Activated T-cell treated with anti-CD3 and anti-CD28 coated beads, Interleukin-2, amount 50 U/mL, for 4 hours (primary cell): ENCODE results near the gene COL23A1. TPM values are rescaled to one million over a fixed set of nuclear protein-coding genes. Genes with fewer than 3 reads are reported as not detected.

ENCODE experiments used
- ATAC-seq, 2 donors: fragments of 200-7000 bp; cut with Tn5 transposase; one replicate each; pipeline ENCODE4 v1.10.0; 2021
- DNase-seq: peaks from one replicate; pipeline ENCODE4 v3.0.0-alpha.2; 2020
- H3K27me3 Mint-ChIP-seq: one replicate; pipeline ENCODE4 v1.8.0; 2021; ENCODE audit warnings: low read depth, mixed read lengths
- H3K36me3 Mint-ChIP-seq: one replicate; pipeline ENCODE4 v1.8.0; 2022; ENCODE audit warnings: mixed read lengths; ENCODE audit not compliant: insufficient read depth
- H3K4me1 Mint-ChIP-seq: one replicate; pipeline ENCODE4 v1.8.0; 2021; ENCODE audit warnings: low read depth, mixed read lengths
- H3K4me3 Mint-ChIP-seq: one replicate; pipeline ENCODE4 v1.8.0; 2021; ENCODE audit warnings: mild to moderate bottlenecking, moderate library complexity, mixed read lengths
- H3K9me3 Mint-ChIP-seq: one replicate; pipeline ENCODE4 v1.8.0; 2021; ENCODE audit warnings: mixed read lengths
- total RNA-seq, 3 donors: library from RNA; stranded (reverse); gene quantifications; one replicate each; pipeline ENCODE4 v1.2.1, GENCODE V29; 2021

The COL23A1 gene
- total RNA-seq, 3 donors from 2014 or later = not detected

DNA sequence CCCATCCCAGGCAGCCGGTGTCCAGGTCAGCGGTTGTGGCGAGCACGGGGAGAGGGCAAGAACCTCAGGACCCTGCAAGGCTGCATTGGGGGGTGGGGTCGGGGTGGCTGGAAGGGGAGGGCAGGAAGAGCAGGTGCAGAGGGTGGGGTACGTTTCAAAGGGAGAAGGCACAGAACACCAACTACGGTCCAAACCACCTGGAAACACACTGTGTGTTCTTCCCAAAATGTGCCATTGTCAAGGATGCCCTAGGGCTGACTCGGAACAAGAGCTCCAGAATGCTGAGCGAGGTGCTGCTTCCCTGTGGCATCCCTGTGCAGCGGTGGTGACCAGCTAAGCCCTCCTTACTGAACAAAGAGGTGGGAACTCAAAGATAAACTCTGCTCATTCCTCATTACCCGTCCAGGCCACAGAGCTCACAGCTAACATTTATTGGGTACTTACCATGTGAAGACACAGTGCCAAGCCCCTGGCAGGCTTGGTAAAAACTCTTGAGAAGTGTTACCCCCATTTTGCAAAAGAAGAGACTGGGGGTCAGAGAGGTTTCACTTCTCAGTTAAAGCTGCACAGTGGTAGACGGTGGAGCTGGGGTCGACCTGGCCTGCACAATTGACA lies 153.8 kb downstream of the COL23A1 start:
- no peaks in the 10 kb centered on the region for H3K27me3 Mint-ChIP-seq

DNA sequence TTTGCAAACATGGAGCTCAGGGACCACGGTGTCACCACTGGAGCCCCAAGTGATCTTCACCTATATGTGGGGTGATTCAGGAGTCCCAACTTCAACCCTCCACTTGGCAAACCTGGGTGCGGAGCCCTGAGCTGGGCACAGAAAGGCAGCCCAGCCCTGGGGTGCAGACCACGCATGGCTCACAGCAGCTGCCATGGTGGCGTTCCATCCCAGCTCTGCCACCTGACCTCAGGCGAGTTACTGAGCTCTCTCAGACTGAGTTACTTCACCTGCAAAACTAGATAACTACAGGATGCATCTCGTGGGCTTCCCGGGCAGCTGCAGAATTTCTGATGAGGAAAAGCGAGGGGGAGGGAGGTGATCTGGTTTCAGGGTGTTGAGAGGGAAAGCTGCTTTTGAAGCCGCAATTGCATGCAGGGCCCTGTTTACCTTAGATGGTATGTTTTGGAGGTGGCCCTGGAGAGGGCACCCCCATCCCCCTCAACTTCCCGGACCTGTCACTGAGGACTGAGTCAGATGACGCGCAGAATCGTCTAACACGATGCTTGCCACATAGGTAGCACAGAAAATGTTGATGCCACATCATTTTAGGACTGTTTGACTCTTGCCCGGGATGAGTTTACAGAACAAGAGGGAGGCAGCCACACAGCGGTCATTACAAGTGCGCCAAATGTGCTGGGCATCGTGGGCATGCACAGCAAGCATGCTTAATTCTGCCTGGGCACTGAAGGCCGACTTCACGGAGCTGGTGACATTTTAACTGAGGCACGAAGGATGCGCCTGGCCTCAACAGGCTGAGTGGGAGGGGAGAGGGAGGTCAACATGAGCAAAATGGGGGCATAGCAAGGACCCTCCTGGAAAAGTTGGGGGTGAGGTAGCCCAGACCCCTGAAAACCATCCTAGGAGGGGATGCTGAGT lies 154.6 kb downstream of the COL23A1 start:
- H3K9me3 Mint-ChIP-seq = no peaks in the 10 kb centered on the region
- ATAC-seq (no peak), DNase-seq (no peak)
- no peaks in the 10 kb centered on the region for H3K36me3 Mint-ChIP-seq
- no peaks in the 10 kb centered on the region for H3K4me1 Mint-ChIP-seq
- no peaks in the 10 kb centered on the region for H3K27me3 Mint-ChIP-seq
- H3K4me3 Mint-ChIP-seq = no peak overlapping the region

More for the DNA sequence above, 153.8 kb downstream of the COL23A1 start:
- H3K9me3 Mint-ChIP-seq = no peaks in the 10 kb centered on the region
- no peaks in the 10 kb centered on the region for H3K4me1 Mint-ChIP-seq
- H3K4me3 Mint-ChIP-seq = no peak overlapping the region
- no peaks in the 10 kb centered on the region for H3K36me3 Mint-ChIP-seq
- DNase-seq (no peak), ATAC-seq (no peak)

DNA sequence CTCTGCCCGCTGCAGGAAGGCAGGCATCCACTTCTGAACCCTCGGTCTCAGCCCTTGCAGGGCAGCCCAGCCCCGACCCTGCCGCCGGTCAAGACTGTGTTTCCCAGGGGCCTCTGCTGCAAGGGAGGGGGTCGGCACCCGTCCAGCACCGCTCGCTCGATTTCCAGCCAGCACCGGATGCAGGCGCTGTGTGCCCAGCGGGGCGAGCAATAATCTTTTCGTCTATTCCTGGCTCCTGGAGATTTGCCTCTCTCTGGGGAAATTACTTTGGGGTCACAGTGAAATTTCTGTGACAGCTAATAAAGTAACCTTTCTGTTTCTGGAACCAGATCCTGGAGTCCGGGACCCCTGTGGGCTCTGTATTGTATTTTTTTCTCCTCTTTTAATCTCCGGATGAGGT lies 155.3 kb downstream of the COL23A1 start:
- H3K36me3 Mint-ChIP-seq = no peaks in the 10 kb centered on the region
- no peak overlapping the region for H3K4me3 Mint-ChIP-seq
- ATAC-seq (no peak), DNase-seq (no peak)
- no peaks in the 10 kb centered on the region for H3K4me1 Mint-ChIP-seq
- H3K9me3 Mint-ChIP-seq = no peaks in the 10 kb centered on the region
- no peaks in the 10 kb centered on the region for H3K27me3 Mint-ChIP-seq

DNA sequence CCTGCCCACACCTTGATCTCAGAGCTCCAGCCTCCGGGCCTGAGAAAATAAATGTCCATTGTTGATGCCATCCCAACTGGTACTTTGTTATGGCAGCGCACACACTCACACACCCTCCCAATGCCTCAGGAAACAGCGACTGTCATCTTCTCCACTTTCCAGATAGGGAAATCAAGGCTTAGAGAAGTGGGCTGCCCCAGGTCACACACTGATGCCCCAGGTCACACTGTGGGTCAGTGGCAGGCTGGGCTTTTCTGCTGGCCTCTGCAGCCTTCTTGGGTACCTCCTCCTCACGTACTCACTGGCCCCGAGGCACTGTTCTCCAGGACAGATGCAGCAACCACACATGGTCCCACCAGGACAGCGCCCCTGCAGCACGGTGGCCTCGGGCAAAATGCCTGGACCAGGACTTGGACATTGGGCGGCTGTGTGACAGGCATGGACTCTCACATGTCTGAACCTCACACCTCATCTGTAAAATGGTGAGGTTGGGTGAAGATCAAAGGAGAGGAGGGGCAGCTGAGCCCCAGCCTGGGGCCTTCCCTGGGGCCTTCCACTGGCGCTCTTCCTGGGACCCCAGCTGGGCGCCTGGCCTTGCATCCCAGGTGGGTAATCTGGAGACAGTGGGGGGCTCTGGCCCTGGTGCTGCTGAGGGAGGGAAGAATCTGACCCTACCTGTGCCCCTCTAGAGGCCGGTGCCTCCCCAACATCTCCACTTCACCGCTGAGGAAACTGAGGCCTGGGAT lies 156.0 kb downstream of the COL23A1 start:
- no peaks in the 10 kb centered on the region for H3K4me1 Mint-ChIP-seq
- no peaks in the 10 kb centered on the region for H3K9me3 Mint-ChIP-seq
- H3K27me3 Mint-ChIP-seq = no peaks in the 10 kb centered on the region
- ATAC-seq = no peak
- no peak overlapping the region for H3K4me3 Mint-ChIP-seq
- H3K36me3 Mint-ChIP-seq = no peaks in the 10 kb centered on the region
- DNase-seq = no peak

DNA sequence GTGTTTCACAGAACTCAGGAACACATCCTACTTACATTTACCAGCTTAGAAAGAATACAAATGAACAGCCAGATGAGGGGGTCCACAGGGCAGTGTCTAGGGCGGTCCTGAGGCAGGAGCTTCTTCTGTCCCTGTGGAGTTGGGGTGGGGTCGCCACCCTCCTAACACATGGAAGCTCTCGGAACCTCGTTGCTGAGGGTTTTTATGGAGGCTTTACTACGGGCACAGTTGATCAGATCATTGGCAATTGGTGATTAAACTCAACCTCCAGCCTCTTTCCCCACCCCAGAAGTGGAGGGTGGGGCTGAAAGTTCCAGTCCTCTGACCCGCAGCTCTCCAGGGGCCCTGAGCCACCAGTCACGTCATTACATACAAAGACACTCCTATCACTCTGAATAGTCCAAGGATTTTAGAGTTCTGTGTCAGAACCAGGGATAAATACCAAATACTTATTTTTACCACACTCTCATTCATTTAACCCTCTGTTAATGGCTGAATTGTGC lies 156.9 kb downstream of the COL23A1 start:
- no peaks in the 10 kb centered on the region for H3K9me3 Mint-ChIP-seq
- no peak overlapping the region for H3K4me3 Mint-ChIP-seq
- ATAC-seq (no peak), DNase-seq (no peak)
- H3K36me3 Mint-ChIP-seq = no peaks in the 10 kb centered on the region
- no peaks in the 10 kb centered on the region for H3K27me3 Mint-ChIP-seq
- no peaks in the 10 kb centered on the region for H3K4me1 Mint-ChIP-seq

DNA sequence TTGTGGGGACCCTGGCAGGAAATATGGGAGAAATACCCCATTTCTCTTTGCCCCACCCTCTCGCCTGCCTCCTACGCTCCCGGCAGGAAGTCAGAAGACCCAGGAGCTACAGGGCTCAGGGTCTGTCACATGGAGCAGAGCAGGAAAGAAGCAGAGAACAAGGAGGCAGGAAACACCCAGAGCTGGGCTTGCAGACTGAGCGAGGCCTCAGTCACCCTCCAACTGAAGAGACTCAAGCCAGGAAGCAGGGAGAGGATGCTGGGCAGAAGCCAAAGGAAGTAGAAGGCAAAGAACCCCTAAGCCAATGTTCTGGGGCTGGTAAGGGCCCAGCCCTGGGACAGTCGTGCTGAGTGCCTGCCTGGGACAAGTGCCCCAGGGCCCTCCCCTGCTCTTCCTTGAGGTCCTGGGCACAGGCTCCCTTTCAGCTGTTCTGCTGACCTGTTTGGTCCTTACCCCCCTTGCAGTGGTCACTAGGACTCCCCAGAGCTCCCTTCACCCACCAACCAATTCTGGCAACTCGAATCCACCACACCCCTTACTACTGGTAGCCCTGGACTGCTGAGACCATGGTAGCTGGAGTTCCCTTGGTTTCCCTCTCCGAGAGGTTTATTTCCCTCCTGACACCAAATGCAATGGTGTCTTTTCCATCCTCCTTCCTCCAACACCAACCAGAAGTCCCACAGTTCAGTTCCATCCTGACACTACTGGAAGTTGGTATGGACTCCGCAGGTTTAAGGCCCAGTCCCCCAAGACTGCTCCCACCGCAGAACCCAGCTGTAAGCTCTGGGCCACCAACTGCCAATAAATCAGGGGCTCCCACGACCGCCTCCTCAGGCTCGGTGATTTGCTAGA lies 157.5 kb downstream of the COL23A1 start:
- H3K36me3 Mint-ChIP-seq = no peaks in the 10 kb centered on the region
- no peaks in the 10 kb centered on the region for H3K9me3 Mint-ChIP-seq
- ATAC-seq (no peak), DNase-seq (no peak)
- no peaks in the 10 kb centered on the region for H3K27me3 Mint-ChIP-seq
- H3K4me1 Mint-ChIP-seq = no peaks in the 10 kb centered on the region
- H3K4me3 Mint-ChIP-seq = no peak overlapping the region

DNA sequence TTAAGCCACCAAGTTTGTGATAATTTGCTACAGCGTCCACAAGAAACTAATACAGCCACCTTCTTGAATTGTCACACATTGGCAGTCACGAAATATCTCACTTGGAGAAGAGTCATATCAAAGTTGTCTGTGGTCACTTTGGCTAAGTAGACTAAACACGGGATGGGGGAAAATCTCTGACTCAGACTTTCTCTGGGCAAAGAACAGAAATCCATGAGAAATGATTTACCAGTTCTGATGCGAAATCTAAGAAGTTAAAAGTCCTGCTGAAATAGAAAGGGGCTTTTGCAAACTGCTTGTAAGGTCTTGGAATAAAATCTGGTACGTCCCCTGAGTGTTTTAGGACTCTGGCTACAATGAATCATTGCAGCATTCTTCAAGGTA lies 158.4 kb downstream of the COL23A1 start:
- no peak overlapping the region for H3K4me3 Mint-ChIP-seq
- peaks cover 1% of the 10 kb centered on the region for H3K27me3 Mint-ChIP-seq
- H3K9me3 Mint-ChIP-seq = no peaks in the 10 kb centered on the region
- no peak for ATAC-seq
- no peaks in the 10 kb centered on the region for H3K4me1 Mint-ChIP-seq
- no peaks in the 10 kb centered on the region for H3K36me3 Mint-ChIP-seq
- DNase-seq = no peak

DNA sequence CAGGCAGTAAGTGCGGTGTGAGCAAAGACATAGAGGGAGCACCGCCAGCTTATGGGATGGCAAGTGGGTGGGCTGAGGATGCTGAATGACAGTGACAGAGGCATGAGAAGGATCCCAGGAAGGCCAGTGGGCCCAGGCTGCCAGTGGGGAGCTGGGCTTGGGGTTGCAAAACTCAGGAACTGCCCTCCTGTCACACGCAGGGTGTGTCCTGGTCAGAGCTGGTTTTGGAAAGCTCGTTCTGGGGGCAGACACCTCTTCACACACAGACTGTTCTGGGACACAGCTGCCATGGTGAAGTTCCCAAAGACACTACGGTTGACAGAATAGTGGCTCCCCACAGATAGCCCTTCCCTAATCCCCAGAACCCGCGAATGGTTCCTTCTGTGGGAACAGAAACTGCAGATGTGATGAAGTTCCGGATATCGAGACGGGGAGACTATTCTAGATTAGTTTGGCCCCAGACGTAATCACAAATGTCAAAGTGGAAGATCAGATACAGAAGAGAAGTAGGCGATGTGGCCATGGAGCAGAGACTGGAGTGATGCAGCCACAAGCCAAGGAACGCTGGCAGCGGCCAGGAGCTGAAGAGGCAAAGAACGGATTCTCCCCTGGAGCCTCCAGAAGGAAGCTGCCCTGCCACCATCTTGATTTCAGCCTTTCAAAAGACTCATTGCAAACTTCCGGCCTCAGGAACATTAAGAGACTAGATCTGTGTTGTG lies 159.0 kb downstream of the COL23A1 start:
- Mint-ChIP-seq H3K9me3 (no peaks in the 10 kb centered on the region), H3K27me3 (peaks cover 2% of the 10 kb centered on the region), H3K4me1 (no peaks in the 10 kb centered on the region), H3K4me3 (no peak overlapping the region), H3K36me3 (no peaks in the 10 kb centered on the region)
- DNase-seq (no peak), ATAC-seq (no peak)

DNA sequence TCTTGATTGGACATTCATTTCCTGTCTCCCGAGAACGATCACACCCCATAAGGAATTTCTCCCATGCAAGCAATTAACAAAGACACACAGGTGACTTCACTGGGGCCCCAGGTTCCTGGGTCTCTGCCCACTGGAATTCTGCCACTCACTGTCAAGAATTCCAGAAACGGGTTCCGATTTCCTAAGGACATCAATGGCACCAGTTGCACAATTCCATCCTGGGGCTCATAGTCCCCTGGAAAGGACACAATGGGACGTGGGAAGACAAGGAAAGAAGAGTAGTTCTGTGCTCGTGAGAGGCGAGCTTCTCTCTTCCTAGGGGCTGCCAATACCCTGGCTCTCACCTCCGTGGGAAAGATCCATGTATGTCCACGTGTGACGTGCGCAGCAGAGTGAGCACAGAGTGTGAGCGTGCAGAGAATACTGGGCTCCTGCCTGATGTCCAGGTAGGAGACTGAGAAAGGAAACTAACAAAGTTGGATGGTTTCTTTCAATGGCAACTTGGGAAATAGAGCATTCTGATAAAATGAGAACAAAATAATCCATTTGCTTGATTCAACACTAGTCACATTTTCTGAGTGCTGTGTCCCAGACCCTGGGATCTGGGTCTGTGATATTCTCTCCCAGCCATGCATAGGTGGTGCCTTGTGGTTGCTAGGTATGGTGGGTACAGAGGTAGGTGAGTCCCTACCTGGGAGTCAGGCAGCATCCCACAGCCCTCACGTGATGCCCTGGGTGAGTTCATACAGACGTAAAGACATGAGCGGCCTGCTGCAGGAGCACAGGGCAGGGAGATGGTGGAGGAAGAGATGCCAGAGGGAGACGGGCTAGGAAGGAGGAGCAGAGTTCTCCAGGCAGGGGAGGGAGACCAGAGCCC lies 159.8 kb downstream of the COL23A1 start:
- Mint-ChIP-seq H3K4me3 (no peak overlapping the region), H3K9me3 (no peaks in the 10 kb centered on the region), H3K36me3 (no peaks in the 10 kb centered on the region), H3K4me1 (no peaks in the 10 kb centered on the region), H3K27me3 (peaks cover 2% of the 10 kb centered on the region)
- DNase-seq (no peak), ATAC-seq (no peak)

DNA sequence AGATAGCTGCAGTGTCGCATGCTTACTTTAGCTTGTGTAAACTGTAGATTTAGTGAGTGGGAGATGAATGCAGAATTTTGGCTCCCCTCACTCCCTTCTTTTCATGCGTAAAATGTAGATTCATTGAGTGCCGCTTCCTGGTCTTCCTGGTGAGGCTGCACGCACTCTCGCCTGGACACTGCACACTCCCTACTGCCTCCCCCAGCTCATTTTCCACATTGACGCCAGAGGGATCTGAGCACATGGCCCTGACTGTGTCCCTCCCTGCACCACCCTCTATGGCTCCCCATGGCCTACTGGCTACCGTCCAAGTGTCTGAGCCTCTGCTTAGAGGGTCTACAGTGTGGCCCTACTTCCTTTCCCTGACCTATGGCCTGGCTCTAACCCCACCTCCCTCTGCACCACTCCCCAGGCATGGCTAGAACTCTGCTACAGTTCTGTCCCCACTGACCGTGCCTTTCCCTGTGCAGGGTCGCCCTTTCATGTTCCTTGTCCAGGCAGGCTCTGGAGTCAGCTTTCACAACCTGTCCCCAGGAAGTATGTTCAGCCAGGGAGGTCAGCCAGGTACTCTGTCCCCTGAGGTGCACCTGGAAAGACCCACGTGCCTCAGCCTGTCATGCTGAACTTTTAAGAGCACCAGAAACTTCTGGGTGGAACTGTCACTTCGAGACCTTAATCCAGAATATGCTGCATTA lies 160.6 kb downstream of the COL23A1 start:
- DNase-seq (no peak), ATAC-seq (no peak)
- Mint-ChIP-seq H3K27me3 (peaks cover 2% of the 10 kb centered on the region), H3K36me3 (no peaks in the 10 kb centered on the region), H3K4me3 (no peak overlapping the region), H3K9me3 (no peaks in the 10 kb centered on the region), H3K4me1 (no peaks in the 10 kb centered on the region)

DNA sequence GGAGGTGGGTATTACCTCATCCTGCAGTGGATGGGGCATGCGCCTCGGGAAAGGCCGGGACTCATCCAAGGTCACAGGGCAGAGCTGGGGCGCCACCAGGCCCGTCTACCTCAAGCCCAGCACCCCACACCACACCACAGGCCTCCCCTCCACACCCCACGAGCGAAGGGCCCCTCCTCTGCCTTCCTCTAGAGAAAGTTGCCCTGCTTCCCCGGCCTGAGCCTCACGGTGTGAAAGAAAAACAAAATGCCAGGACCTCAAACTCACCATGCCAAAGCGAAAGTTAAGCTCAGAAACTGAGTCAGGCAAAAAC lies 161.1 kb downstream of the COL23A1 start:
- no peaks in the 10 kb centered on the region for H3K9me3 Mint-ChIP-seq

DNA sequence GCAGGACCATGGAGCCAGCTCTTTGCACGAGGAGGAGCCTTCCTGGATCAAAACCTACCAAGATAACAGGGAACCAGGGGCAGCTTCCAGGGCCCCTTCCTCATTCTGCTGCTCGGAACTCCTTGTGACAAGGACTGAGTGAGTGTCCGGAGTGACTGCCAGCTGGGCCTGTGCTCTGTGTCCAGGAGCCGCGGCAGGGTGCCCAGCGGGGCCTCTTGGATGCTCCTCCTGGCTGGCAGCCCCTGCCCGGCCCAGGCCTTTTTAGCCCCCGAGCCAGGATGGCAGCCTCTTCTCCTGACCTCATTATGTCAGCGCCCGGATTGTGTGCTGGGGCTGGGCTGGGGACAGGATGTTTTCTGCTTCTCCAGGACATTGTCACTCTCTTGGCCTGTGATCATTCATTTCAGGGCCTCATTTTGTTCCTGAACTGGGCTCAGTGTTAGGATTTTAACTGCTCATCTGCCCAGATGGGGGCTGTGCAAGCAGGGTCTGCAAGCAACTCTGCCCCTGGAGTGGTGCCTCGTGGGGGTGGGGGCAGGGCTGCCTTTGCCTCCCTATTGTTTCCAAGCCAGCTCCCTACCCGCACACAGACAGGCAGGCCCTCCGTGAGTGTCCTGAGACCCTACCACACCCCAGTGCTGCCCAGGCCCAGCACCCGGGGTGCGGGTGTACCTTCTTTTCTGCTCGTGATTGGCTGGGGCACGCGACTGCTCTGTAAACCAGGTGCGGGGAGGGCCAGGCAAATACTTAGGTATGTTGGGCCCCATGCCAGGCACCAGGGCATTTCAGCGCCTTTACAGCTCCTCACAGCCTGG lies 161.6 kb downstream of the COL23A1 start:
- no peaks in the 10 kb centered on the region for H3K36me3 Mint-ChIP-seq

More for the DNA sequence above, 161.1 kb downstream of the COL23A1 start:
- H3K36me3 Mint-ChIP-seq = no peaks in the 10 kb centered on the region
- no peak for DNase-seq
- no peak for ATAC-seq
- H3K27me3 Mint-ChIP-seq = peaks cover 2% of the 10 kb centered on the region
- H3K4me3 Mint-ChIP-seq = no peak overlapping the region
- H3K4me1 Mint-ChIP-seq = no peaks in the 10 kb centered on the region

More for the DNA sequence above, 161.6 kb downstream of the COL23A1 start:
- H3K9me3 Mint-ChIP-seq = no peaks in the 10 kb centered on the region
- H3K4me3 Mint-ChIP-seq = no peak overlapping the region
- ATAC-seq (no peak), DNase-seq (no peak)
- peaks cover 2% of the 10 kb centered on the region for H3K27me3 Mint-ChIP-seq
- no peaks in the 10 kb centered on the region for H3K4me1 Mint-ChIP-seq
